Stimulated activated naive CD4-positive, alpha-beta T cell (primary cell): ENCODE data around the gene CGB7.
"Not testable (repeated sequence)": the region's sequence is repeated elsewhere in the genome, so short reads cannot be mapped to it uniquely, and the experiment has no call there.

Experiments
- DNase-seq, 6 experiments: peaks; one replicate each; lab custom pipeline; 2025; lab: John Stamatoyannopoulos, UW

CGB7 gene

DNA sequence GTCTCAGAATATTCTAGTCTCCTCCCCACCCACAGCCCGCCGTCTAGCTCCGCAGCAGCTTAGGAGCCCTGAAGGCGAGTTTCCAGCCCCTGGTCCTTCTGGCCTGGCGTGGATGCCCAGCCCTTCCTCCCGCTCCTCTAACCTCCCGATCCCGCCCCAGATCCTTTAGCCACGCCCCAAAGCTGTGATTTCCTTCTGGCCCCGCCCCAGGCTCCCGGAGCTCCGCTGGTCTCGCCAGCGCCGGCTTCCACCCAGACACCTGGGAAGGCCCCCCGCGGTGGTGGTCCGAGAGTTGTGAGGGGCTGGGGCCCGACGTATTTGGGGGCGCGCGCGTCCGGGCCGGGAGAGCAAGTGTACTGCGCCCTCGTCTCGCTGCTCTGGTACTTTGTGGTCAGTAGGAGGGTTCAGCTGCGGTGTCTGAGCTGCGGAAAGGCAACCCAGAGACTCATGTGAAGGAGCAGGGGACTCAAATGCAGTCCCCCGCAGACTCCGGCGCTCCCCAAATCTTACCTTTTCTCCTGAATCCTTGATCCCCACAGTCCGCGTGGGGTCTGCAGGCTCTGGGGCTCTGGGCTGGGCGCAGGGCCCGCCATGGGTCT is at the start of gene CGB7:
Gene CGB7 (minus strand): TSS at position 114 of the 599 bp plus-strand sequence. CDS start 2,374 bp downstream, outside the sequence.
- peak in 5 of 6 experiments; percentile 17 to 35 (median 28) for DNase-seq

DNA sequence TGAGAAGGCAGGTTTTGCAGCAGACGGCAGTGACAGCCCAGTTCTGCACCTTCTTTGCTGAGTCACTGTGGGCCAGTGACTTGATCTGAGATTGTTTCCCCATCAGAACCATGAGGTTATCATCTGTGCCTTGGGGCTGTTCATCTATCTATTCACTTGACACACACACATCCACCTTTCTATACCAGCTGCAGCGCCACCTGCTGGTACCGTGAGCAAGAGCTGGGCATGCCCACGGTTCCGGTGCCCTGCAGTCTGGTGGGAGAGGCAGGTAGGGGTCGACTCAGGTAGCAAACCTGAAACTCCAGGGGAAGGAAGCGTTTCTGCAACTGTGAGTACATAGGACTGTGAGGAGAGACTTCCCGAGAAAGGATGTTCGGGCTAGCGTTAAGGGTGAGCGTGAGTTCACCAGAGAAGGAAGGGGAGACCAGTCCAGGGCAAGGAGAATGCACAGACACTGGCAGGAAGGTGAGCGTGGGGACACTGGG is 49.1 kb upstream of the CGB7 start:
- DNase-seq = peak in 5 of 6 experiments; percentile 45 to 63 (median 49)

DNA sequence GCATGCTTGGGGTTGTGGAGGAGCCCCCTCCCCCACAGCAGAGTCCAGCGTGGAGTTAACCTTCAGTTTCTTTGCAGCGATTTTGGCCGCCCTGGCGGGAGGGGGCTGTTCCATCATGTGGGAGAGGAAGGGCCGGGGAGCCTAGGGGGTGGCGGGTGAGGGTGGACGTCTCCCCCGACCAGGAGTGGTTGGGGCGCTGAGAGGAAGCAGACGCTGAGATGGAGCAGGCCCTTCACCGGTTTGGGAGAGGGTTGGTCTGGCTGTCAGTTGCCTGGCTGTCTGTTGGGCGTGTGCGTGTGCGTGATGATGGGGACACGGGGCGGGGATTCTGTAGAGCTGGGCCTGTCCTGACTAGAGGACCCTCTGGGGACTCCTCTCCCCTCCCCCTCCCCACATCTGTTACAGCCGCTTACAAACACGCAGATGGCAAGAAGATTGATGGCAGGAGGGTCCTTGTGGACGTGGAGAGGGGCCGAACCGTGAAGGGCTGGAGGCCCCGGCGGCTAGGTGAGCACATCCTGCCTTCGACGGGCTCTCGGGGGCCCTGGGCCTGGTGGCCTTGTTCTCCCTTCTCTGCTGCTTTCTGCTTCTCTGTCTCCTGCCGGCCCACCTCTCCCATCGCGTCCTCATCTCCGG is 46.8 kb upstream of the CGB7 start:
- DNase-seq = no peak

DNA sequence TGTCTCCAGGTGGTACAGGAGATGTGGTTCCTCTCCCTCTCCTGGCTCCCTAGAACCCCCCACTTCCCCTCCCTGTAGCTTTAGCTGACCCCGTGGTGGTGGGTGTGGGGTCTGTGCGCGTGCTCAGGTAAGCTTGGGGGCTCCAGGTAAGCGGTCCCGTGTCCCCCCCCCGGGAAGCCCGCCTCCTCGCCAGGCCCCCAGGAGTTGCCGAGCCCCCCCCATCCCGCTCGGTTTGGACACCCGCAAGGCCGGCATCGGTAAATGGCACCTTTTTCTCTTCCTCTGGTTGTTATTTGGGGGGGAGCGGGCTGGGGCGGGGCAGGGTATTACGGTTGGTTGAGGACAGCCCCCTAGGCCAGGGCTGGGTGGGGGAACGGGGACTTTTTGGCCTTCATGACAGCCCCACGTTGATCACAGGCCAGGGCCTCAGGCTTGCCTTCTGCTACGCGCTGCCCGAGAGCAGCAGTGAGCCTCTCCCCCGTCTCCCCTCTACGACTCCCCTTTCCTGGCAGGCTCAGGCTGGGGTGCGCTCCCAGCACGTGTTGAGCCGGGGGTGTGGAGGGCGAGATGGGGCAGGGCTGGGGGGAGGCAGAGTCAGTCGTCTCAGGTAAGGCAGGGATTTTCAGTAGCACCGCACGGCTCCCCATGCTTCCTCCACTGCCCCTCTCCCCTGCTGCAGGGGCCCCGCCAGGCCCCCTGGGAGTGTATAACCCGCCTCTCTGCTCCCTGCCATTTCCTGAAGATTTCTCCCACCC is 46.0 kb upstream of the CGB7 start:
- no peak for DNase-seq

DNA sequence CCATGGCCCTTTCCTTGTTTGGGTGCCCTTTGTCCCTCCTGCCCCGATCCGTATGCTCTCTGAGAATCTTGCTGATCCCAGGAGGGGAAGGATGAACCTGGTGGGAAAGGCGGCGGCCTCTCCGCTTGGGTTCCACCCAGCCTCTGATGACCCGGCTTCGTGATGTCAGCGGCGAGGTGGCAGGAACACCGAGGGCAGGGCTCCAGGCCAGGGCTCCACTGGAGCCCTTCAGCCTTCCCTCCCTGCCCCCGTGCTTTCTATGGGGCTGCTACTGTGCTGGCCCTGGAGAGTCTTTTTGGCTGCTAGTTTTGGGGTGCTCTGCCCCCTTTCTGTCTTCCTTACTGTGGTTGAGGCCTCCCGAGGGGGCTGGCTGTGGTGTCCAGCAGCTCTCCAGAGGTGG is 44.8 kb upstream of the CGB7 start:
- no peak for DNase-seq

DNA sequence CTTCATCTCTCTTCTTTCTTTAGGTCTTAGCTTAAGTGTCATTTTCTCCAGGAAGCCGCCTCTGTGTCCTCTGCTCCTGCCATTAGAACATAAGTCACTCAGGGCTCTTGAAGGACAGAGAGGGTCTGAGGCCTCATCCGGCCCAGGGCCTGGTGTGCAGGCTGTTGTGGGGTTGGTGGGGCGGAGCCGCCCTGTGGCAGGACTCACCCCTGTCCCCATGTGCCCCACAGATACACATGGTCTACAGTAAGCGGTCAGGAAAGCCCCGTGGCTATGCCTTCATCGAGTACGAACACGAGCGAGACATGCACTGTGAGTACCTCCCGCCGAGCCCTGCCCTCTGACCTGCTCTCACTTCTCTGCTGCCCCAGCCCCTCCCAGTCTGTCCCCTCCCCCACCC is 43.6 kb upstream of the CGB7 start:
- DNase-seq = no peak

DNA sequence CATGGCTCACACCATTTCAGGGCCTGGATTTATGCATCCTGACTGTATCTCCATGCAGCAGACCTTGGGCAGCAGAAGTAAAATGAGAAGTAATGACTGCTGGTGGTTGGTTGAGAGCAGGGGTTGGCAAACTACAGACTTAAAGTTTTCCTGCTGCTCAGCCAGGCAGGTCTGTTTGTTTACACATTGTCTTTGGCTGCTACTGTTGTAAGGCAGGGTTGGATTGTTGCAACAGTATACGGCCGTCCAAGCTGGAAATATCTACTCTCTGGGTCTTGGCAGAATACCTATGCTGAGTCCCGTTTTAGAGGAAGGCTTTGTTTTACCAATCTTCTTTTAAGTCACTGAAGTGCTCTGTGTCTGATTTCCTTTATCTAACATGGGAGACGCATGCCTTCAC is 41.2 kb upstream of the CGB7 start:
- no peak for DNase-seq

DNA sequence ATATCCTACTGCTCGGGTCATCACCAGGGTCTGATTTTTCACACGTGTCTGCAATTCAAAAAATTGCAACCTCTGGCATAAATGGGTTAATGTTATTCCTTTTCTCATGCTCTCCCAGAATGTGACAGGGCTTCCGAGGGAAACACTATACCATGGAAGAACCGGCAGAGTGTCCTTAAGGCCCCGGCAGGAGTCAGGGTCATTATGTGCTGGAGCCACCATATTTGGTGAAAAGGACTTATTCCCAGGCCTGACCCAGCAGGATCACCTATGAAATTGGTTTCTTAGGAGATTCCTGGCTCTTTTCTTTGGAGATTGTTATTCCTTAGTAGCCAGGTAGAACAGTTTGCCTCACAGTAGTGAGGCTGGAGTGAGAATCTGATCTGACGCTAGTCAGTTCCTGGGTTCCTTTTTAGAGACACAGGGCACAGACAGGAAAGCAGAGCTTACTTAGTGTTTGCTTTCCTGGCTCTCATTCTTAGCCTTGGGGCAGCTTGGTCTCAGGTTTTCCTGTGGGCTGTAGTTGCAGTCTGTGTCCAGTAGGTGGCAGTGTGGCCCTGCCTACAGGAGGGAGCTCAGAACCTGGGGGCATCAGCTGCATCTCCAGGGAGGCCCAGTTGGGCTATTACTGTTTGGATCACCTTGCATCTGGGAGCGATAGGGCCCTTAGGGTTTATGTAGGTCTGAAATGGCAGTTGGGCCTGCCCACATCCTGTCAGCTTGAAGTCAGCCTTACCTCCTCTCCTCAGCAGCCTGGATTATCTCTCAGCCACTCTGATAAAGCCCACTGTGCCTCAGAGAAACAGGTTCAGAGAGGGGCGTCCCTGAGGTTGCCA is 40.1 kb upstream of the CGB7 start:
- peak; percentile 39 to 82 (median 62) for DNase-seq

DNA sequence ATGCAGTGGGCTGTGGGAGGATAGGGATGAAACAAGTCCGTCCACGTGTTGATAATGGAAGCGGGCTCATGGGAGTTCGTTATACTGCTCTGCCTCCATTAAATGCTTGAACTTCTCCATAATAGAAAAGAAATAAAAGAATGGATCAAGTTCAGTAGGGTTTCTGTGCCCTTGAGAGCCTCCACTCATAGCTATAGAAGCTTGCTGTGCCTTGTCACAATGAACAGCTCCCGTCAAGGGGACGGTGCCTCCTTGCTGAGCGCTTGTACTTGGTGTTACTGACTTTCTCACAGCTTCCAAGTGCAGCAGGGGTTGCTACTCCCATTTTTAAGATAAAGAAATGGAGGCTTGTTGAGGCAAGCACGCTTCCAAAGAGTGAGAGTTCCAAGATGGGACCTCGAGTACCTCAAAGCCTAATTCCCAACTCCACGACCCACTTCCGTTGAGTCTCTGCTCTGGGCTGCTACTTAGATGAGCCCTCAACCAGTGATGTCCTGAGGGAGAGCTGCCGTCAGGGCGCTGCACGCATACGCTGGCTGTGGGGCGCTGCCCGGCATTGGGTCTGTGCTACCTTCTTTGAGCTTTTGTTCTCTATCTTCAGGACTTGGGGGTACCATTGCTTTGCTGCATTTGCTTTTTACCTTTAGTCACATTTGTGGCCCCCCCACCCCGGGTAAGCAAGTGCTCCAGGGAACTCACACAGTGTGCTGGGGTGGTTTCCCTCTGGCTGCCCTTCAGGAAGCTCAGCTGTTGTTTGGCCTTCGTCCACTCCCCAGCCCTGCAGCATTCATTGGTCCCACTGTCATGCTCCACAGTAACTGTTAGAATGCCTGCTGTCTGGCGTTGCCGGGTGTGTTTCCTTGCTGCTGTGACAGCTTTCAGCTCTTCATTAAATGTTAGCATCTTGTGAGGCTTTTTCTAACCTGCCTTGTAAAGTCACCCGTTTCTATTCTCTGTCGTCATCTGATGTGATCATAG is 37.2 kb upstream of the CGB7 start:
- no peak for DNase-seq

DNA sequence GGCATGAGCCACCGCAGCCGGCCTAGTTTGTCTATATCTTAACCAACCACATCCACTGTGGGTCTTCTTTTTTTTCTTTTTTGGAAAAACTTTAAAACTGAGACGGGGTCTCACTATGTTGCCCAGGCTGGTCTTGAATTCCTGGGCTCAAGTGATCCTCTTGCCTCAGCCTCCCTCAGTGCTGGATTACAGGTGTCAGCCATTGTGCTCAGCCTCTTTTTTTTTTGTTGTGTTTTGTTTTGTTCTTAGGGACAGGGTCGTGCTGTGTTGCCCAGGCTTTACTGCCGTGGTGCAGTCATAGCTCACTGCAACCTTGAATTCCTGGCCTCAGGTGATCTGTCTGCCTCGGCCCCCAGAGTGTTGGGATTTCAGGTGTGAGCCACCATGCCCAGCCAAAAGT is 35.1 kb upstream of the CGB7 start:
- no peak for DNase-seq

DNA sequence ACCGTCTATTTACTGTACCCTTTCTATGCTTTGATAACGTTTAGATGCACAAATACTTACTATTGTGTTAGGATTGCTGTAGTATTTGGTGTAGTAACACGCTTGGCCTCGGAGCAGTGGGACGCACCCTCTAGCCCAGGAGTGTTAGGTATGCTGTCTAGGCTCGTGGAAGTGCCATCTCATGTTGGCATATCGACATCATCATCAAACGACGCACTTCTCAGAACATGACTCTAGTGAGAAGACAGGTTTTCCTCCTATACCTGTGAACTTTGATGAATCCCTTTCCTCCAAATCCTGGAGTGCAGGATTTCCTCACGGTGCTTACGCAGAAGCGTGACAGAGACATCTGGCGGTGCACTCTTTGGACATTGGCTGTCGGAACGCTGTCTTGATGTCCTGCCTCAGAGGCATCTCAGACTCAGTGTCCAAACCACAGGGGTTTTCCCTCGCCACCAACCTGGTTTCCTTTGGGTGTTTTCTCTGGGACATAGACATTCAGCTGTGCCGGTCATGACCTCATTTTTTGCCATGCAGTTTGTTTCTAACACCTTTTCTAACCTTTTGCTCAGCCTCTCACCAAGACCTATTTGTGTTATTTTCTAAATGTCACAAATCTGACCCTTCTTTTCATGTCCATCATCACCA is 34.0 kb upstream of the CGB7 start:
- no peak for DNase-seq

DNA sequence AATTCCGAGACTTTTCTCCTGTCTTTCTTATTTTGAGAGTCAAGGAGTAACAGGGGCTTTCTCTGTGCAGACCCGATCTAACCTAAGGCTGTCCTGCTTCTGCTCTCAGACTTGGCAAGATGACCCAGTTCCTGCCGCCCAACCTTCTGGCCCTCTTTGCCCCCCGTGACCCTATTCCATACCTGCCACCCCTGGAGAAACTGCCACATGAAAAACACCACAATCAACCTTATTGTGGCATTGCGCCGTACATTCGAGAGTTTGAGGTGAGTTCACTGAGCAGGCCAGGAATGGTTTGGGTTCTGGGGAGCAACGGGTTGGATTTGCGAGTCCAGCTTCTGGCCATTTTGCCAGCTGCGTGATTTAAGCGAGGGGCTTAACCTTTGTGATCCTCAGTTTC is 28.7 kb upstream of the CGB7 start:
- no peak for DNase-seq

DNA sequence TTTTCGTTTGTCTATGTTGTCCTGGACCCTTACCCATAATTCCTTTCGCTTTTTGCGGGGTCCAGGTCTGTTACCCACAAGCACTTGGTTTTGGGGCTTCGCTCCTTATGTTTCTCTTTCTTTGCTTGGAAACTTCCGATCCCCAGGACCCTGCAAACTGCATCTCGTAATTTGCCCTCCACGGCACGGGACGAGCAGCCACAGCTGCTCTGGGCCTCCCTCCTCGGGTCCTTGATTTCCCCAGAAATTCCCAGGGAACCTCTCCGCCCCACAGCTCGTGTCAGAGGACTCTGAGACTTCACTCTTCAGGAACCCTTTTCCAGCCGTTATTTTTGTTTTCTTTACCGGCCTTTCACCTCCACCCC is 28.3 kb upstream of the CGB7 start:
- DNase-seq = no peak

DNA sequence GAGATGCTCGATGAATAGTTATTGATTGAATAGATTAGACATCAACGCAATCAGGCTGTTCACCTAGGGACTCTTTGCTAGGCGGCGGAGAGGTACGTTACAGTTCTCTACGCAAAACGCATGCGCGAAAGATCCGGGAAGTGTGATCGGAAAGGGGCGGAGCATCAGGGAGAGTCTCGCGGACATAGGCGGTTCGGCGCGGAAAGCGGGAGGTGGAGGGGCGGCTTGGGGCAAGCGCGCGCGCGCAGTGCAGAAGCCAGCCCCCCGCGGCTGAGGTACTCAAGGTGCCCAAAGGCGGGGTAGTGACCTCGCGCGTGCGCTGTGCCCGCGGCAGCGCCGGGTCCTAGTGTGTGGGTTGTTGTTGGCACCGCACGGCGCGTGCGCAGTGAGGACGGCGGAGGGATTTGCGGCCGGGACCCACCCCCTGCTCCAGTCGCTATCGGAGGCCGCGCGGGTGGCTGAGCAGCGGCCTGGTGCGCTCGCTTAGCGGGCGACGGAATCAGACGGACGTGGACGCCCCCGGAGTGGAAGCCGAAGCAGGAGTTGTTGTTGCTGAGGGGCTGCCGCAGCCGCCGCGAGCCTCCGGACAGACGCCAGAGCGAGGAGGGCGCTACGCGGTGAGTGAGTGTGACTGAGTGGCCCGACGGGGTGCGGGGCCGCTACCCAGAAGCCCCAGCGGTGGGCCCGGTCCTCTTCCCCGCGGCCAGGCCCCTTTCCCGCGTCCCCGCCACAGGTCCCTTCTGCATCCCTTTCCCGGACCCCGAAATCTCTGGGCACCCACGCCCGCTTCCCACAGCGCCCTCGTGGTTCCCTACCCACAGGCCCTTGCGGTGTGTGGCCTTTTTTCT is 27.7 kb upstream of the CGB7 start, which contains the start of gene SNRNP70:
Gene SNRNP70 (plus strand): TSS at position 432 of the 848 bp plus-strand sequence. CDS start 964 bp downstream, outside the sequence.
- DNase-seq = peak; percentile 98 to 99 (median 99)

DNA sequence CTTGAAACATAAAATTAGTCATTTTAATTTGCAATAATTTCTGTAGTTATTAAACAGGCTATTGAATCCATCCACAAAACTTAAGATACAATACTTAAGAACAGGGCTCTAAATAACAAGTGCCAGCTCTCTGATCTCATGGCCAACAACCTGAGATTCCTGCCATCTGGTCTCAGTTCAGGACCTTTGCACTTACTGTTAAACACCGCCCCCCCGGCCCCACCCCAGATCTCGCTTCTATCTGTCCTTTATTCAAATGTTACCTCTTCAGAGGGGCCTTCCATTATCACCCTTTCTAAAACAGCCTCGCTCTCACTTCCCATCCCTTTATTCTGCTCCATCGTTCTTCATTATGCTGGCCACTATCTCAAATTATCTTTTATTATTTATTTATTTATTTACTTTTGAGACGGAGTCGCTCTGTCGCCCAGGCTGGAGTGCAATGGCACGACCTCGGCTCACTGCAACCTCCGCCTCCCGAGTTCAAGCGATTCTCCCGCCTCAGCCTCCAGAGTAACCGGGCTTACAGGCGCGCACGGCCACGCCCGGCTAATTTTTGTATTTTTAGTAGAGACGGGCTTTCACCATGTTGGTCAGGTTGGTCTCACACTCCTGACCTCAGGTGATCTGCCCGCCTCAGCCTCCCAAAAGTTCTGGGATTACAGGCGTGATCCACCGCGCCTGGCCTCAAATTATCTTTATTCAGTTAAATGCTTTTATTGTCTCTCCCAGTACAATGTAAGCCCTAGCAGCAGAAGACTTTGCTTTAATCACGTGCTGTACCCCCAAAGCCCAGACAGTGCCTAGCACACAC is 26.9 kb upstream of the CGB7 start:
- DNase-seq = no peak

DNA sequence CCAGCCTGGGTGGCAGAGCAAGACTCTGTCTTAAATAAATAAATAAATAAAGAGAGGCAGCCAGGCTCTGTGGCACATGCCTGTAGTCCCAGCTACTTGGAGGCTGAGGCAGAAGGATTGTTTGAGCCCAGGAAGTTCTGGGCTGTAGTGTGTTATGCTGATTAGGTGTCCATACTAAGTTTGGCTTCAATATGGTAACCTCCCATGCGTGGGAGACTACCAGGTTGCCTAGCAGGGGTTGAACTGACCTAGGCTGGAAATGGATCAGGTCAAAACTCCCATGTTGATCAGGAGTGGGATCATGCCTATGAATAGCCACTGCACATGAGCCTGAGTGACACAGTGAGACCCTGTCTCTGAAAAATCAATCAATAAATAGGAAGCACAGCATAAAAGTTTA is 23.7 kb upstream of the CGB7 start:
- DNase-seq = no peak

DNA sequence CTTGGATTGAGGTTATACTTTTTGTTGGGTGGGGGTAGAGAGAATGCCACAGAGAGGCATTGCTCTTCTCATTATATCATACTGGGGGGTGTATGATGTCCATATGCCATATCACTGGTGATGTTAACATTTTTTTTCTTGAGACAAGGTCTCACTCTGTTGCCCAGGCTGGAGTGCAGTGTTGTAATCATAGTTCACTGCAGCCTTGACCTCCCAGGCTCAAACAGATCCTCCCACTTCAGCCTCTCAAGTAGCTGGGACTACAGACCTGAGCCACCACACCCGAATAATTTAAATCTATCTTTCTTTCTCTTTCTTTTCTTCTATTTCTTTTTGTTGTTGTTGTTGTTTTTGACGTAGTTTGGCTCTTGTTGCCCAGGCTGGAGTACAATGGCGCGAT is 22.8 kb upstream of the CGB7 start:
- DNase-seq = no peak

DNA sequence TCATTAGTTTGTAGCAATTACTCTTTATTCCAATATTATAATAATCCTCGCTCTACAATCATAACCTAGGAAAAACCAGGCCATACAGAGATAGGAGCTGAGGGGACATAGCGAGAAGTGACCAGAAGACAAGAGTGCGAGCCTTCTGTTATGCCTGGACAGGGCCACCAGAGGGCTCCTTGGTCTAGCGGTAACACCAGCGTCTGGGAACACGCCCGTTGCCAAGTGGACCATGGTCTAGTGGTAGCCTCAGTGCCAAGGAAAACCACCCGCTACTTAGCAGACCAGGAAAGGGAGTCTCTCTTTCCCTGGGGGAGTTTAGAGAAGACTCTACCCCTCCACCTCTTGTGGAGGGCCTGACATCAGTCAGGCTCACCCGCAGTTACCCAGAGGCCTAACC is 17.3 kb upstream of the CGB7 start:
- not testable (repeated sequence) for DNase-seq
